Omental fat pad (tissue), 4 donors: ENCODE results near the gene DPPA3. TPM values are rescaled to one million over a fixed set of nuclear protein-coding genes. Genes with fewer than 3 reads are reported as not detected.

Experiments
- ATAC-seq: fragments of 150-250 bp; one replicate; pipeline ENCODE4 v1.9.1; 2016; ENCODE audit warnings: mild to moderate bottlenecking, moderate library complexity; ENCODE audit not compliant: low FRiP score
- DNase-seq: peaks from one replicate; pipeline ENCODE4 v3.0.0-alpha.2; 2019; ENCODE audit warnings: low spot score
- total RNA-seq, 4 donors: library from RNA; depleted of rRNA; stranded (reverse); fragments of >200 nt; gene quantifications; one replicate each; pipeline ENCODE4 v1.1.0, GENCODE V29; 2016
- TF ChIP-seq, protein P1 (sequence below), 3 donors: fragments of 450-650 bp; IDR thresholded peaks; one replicate each; pipeline ENCODE4 v1.5.1; 2016 to 2017; ENCODE audit warnings: antibody characterized with exemption in 3 of 3, mild to moderate bottlenecking in 3 of 3, moderate library complexity in 2 of 3

The DPPA3 gene
- total RNA-seq, 4 donors from 2014 or later: not detected

DNA sequence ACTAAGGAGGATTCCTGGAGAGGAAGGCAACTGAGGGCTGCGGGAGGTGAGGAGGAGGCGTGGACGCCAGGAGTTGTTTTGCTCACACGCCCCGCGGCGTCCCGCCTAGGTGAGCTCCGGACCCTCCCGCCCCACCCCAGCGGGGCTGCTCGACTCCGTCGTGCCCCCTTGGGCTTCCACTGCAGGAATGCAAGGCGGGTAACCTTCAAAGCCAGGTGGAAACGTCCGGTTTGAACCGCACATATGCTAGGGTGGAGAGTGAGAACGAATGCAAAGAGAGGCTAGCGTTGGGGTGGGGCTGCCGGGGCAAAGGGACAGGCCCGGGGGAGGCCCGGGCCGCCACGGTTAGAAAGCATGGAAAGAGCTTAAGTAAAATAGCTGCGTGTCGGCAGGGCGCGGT, 5.4 kb upstream of the DPPA3 start:
- DNase-seq (no peak), ATAC-seq (no peak)
- TF ChIP-seq, protein P1, sequence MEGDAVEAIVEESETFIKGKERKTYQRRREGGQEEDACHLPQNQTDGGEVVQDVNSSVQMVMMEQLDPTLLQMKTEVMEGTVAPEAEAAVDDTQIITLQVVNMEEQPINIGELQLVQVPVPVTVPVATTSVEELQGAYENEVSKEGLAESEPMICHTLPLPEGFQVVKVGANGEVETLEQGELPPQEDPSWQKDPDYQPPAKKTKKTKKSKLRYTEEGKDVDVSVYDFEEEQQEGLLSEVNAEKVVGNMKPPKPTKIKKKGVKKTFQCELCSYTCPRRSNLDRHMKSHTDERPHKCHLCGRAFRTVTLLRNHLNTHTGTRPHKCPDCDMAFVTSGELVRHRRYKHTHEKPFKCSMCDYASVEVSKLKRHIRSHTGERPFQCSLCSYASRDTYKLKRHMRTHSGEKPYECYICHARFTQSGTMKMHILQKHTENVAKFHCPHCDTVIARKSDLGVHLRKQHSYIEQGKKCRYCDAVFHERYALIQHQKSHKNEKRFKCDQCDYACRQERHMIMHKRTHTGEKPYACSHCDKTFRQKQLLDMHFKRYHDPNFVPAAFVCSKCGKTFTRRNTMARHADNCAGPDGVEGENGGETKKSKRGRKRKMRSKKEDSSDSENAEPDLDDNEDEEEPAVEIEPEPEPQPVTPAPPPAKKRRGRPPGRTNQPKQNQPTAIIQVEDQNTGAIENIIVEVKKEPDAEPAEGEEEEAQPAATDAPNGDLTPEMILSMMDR (IDR thresholded peaks at IDR 0.05): no peak

DNA sequence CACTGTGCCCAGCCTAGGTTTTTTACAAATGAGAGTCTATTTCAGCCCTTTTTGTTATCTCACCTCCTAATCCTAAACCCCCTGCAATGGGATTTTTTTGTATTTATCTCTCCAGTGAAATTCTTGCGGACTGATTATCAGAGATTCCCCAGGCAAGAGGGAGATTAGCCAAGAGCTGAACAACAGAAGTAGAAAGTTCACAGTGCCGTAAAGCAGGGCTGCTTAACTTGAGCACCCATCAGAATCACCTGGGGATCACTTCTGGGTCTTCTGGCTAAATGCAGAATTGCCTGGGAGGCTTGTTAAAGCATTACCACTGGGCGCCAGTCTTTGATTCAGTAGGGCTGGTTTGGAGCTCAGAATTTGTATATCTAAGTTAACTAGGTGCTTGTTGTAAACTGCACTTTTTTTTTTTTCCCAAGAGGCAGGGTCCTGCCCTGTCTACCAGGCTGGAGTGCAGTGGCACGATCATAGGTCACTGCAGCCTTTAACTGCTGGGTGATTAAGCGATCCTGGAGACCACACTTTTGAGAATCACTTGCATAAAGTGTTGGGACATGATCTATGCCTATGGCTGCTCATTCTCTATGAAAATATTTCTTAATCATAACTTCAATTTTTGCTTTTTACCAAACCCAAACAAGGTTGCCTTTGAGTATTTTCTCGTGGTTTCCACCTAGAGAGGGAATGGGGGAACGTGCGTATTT, 1.1 kb upstream of the DPPA3 start:
- ATAC-seq (no peak), DNase-seq (no peak)
- TF ChIP-seq, protein P1 (IDR thresholded peaks at IDR 0.05): no peak

DNA sequence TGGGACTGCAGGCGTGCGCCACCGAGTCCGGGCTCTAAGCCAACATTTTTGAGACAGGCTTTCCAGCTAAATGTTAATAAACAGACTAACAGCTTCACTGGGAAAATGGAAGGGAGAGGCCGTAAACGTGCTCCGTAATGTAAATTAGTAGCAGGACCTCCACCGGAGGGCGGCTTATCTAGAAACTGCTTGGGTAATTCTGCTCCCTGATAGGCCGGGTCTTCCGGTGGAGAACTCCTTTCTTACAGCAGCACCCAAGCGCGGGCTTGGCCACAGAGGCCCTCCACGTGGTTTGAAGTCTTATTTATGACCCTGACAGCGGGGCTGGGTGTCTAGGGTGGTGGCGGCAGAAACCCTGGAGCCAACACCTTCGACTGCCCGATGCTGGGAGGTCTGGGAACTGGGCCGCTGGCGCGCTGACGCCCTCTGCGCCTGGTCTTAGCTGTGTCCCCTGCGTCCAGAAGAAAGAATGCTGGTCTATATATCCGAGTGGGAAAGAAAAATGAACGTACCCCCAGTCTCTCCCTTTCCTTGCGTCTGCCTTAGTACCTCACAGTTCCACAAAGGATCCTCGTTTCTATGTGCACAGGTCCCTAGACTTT, 1.7 kb downstream of the DPPA3 start:
- TF ChIP-seq, protein P1 (IDR thresholded peaks at IDR 0.05): no peak
- no peak for DNase-seq
- ATAC-seq: no peak

DNA sequence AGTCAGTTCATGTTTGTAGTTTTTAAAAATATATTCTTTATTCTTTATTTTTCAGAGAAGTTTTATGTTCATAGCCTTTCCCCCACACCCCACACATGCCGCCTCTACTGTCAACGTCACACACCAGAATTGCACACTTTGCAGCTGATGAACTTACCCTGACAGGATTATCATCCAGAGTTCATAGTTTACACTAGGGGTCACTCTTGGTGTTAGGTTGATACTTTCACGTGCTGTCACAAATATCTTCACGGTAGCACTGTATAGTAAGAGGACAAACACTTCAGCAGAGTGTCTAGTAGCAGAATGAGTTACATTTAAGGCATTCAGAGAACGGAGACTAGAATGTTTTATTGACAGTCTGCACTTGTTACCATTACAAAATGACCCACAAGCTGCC, 5.1 kb downstream of the DPPA3 start:
- TF ChIP-seq, protein P1 (IDR thresholded peaks at IDR 0.05): no peak
- no peak for ATAC-seq
- DNase-seq: no peak

DNA sequence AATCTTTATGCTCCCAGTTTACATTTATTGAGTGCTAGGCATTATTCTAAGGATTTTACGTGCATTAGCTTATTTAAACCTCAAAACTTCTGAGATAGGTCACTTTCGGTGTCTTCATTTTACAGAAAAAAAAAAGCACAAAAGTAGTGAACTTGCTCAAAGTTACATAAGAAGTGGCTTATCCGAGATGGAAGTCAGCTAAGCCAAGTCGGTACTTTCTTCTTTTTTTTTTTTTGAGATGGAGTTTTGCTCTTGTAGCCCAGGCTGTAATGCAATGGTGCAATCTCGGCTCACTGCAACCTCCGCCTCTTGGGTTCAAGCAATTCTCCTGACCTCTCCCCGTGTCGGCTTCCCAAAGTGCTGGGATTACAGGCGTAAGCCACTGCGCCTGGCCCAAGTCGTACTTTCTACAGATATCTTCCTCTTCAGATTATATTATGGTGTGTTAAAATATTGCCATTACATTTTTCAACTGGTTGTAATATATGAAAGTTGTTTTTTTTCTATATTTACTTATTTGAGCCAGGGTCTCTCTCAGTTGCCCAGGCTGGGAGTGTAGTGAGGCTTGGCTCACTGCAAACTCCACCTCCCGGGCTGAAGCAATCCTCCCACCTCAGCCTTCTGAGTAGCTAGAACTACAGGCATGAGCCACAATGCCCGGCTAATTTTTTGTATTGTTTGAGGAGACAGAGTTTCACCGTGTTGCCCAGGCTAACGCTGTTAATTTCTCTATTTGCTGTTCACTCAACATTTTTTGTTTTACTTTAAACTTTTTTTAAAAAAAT, 8.9 kb downstream of the DPPA3 start:
- TF ChIP-seq, protein P1 (IDR thresholded peaks at IDR 0.05): no peak
- ATAC-seq (no peak), DNase-seq (no peak)

DNA sequence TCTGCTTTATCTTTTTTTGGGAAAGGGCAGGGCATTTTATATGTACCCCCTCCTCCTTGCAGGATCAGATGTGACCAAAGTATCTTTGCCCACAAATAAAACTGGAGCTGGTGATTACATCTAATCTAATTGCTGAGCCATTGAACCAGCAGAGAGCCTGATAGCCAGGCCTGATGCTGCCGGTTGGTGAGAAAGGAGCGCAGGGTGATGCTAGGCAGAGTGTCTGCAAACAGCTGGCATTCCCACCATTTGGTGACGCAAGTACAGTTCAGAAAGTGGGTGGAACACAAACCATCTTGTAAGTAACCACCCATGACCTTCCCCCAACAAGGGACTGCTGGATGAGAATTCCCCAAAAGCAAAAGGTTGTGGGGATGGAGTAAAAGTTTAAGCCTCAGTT, 12.7 kb downstream of the DPPA3 start:
- TF ChIP-seq, protein P1 (IDR thresholded peaks at IDR 0.05): no peak
- DNase-seq (no peak), ATAC-seq (no peak)
